GM18499 (cell line): ENCODE data around the gene IL12B.
"Not testable (repeated sequence)": the region's sequence is repeated elsewhere in the genome, so short reads cannot be mapped to it uniquely, and the experiment has no call there.

Experiments
- ATAC-seq: cut with Tn5 transposase; IDR thresholded peaks from one replicate; pipeline ENCODE4 v1.9.1; 2021; ENCODE audit warnings: moderate number of reproducible peaks; ENCODE audit not compliant: insufficient read depth, unreplicated experiment

IL12B gene

GRCh38 chr5:159301929-159302860 lies 28.1 kb downstream of the IL12B start:
- not testable (repeated sequence) for ATAC-seq

GRCh38 chr5:159301466-159301865 lies 28.8 kb downstream of the IL12B start:
- no peak for ATAC-seq

GRCh38 chr5:159297300-159297699 lies 33.0 kb downstream of the IL12B start:
- not testable (repeated sequence) for ATAC-seq

- ATAC-seq, result no peak
Observed at GRCh38 chr5:159294921-159295320, 35.4 kb downstream of the IL12B start.

GRCh38 chr5:159290741-159291140 lies 39.5 kb downstream of the IL12B start:
- ATAC-seq, result no peak

GRCh38 chr5:159286420-159287035 lies 43.8 kb downstream of the IL12B start:
- no peak for ATAC-seq

GRCh38 chr5:159274676-159275075 lies 55.6 kb downstream of the IL12B start:
- ATAC-seq, result no peak

GRCh38 chr5:159273923-159274322 lies 56.4 kb downstream of the IL12B start:
- ATAC-seq, result no peak

GRCh38 chr5:159269723-159270122 lies 60.6 kb downstream of the IL12B start:
- no peak for ATAC-seq

- not testable (repeated sequence) for ATAC-seq
Observed at GRCh38 chr5:159266764-159267163, 63.5 kb downstream of the IL12B start.
